Eye (tissue), 1 donor: ENCODE data around the gene STRA6.
"Not testable (repeated sequence)": the region's sequence is repeated elsewhere in the genome, so short reads cannot be mapped to it uniquely, and the experiment has no call there.

ENCODE experiments used
- DNase-seq: peaks from one replicate; pipeline ENCODE4 v3.0.0-alpha.2; 2015

Gene STRA6

DNA sequence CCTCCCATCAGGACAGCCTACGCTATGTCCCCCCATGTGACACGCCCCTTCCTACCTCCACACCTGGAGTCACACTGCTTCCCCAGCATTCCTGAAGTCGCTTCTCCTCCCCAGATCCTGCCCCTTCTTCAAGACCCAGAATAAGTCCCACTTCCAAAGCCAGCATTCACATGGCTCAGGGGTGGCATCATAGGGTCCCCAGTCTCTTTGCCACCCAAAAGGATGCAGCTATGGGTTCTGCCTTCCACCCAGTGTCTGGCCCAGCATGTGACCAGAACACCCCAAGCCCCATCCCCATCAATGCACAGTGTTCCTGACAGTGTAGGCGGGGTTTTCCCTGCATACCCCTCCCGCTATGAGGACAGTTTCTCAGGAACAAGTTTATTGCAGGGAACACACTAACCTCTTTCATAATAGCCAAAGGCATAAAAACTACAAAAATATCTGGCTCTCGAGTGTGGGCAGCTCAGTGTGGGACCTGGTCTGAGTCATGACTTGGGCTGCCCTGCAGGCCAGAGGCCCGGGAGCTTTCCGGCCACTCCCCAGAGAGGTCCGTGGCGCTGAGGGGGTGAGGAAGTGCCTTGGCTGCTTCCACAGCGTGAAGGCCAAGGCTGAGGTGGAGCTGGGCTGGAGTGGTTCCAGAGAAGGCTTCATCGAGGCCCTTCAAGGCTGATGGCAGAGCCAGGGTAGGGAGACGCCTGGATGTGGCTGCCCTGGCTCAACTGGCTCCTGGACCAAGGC lies 23.3 kb downstream of the STRA6 start:
- DNase-seq, result no peak

DNA sequence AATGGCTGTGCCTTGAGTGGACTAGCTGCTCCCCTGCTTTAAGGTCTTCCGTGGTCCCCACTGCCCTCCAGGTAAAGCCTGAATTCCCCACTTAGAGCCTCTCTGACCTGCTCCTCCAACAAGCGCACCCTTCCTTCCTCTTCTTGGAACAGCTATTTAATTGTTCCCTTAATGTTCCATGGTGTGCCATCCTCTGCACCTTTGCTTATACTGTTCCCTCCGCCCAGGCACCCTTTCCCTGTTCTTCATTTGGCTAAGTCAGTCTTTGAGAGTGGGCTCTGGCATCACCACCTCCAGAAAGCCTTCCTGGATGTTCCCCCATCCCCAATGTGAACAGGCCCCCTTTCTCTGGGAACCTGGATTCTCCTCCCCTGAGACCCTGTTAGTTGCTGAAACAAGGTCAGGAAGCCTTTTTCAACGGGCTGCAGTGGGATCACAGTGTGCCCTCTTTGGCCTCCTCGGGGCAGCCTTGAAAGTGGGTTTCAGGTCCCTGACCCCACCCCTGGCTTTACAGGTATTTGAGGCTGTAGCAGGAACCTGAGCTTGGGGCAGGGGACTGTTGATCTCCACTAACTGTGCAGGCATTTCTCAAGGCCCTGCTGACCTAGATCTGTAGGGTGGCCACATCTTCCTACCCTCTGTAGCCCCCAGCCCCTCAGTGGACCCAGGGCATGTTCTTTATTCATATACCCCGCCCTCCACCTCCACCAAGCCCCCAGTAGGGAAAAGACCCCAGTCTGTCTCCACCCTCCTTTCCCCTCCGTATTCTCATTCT lies 24.1 kb downstream of the STRA6 start:
- DNase-seq, result no peak

DNA sequence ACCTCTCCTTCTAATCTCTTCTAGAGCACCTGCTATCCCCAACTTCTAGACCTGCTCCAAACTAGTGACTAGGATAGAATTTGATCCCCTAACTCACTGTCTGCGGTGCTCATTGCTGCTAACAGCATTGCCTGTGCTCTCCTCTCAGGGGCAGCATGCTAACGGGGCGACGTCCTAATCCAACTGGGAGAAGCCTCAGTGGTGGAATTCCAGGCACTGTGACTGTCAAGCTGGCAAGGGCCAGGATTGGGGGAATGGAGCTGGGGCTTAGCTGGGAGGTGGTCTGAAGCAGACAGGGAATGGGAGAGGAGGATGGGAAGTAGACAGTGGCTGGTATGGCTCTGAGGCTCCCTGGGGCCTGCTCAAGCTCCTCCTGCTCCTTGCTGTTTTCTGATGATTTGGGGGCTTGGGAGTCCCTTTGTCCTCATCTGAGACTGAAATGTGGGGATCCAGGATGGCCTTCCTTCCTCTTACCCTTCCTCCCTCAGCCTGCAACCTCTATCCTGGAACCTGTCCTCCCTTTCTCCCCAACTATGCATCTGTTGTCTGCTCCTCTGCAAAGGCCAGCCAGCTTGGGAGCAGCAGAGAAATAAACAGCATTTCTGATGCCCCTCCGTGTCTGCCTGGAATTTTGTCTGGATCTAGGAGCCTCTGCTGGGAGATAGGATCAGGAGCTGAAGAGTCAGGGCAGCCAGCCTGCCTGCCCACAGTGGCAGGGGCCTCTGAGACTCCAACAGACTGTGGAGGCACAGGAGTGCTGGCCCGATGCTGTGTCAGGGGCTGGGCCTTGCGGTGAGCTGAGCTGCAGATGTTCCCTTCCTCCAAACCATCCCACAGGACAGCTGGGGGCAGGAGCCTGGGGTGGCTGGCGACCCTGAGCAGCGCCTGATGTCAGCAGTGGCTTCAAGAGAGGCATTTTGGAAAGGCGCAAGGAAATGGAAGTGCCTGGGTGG lies 26.0 kb downstream of the STRA6 start:
- peak; percentile 54 for DNase-seq

DNA sequence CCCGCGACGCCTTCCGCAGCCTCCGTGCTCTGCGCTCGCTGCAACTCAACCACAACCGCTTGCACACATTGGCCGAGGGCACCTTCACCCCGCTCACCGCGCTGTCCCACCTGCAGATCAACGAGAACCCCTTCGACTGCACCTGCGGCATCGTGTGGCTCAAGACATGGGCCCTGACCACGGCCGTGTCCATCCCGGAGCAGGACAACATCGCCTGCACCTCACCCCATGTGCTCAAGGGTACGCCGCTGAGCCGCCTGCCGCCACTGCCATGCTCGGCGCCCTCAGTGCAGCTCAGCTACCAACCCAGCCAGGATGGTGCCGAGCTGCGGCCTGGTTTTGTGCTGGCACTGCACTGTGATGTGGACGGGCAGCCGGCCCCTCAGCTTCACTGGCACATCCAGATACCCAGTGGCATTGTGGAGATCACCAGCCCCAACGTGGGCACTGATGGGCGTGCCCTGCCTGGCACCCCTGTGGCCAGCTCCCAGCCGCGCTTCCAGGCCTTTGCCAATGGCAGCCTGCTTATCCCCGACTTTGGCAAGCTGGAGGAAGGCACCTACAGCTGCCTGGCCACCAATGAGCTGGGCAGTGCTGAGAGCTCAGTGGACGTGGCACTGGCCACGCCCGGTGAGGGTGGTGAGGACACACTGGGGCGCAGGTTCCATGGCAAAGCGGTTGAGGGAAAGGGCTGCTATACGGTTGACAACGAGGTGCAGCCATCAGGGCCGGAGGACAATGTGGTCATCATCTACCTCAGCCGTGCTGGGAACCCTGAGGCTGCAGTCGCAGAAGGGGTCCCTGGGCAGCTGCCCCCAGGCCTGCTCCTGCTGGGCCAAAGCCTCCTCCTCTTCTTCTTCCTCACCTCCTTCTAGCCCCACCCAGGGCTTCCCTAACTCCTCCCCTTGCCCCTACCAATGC lies 27.1 kb downstream of the STRA6 start:
- no peak for DNase-seq

DNA sequence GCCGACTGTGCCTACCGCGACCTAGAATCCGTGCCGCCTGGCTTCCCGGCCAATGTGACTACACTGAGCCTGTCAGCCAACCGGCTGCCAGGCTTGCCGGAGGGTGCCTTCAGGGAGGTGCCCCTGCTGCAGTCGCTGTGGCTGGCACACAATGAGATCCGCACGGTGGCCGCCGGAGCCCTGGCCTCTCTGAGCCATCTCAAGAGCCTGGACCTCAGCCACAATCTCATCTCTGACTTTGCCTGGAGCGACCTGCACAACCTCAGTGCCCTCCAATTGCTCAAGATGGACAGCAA lies 27.7 kb downstream of the STRA6 start:
- DNase-seq, result no peak

GRCh38 chr15:74174219-74174957 lies 28.2 kb downstream of the STRA6 start:
- DNase-seq, result peak; percentile 66

DNA sequence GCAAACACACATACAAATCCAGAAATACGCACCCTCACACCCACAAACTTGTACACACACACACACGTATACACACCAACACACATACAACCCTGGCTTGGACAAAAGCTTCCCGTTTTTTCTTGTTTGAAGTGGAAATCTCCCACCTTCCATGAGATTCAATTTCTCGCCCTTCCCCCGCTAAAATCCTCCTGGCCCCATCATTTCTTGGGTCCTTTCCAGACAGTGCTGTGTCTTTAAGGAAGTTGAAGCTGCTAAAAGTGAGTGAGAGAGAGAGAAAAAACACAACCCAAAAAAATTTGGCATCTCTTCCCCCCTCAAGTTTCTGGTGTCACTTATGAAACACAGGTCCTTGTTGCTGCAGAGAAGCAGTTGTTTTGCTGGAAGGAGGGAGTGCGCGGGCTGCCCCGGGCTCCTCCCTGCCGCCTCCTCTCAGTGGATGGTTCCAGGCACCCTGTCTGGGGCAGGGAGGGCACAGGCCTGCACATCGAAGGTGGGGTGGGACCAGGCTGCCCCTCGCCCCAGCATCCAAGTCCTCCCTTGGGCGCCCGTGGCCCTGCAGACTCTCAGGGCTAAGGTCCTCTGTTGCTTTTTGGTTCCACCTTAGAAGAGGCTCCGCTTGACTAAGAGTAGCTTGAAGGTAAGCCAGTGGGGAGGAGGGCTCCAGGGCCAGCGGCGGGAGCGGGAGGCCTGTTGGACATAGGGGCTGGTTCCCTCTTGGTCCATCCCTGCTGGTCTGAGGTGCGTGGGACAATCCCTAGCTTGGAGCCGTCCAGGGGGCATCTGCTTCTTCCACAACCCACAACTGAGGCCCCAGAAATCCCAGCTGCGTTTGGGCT lies 29.0 kb downstream of the STRA6 start, which contains the start of gene ISLR:
Gene ISLR, plus strand, starts transcription at position 331 of the 839 bp plus-strand sequence. CDS start 1,149 bp downstream, outside the sequence.
- peak; percentile 85 for DNase-seq

- peak; percentile 68 for DNase-seq
Observed at GRCh38 chr15:74172701-74173379, 29.7 kb downstream of the STRA6 start.

- no peak for DNase-seq
Observed at GRCh38 chr15:74171965-74172541, 30.5 kb downstream of the STRA6 start.

DNA sequence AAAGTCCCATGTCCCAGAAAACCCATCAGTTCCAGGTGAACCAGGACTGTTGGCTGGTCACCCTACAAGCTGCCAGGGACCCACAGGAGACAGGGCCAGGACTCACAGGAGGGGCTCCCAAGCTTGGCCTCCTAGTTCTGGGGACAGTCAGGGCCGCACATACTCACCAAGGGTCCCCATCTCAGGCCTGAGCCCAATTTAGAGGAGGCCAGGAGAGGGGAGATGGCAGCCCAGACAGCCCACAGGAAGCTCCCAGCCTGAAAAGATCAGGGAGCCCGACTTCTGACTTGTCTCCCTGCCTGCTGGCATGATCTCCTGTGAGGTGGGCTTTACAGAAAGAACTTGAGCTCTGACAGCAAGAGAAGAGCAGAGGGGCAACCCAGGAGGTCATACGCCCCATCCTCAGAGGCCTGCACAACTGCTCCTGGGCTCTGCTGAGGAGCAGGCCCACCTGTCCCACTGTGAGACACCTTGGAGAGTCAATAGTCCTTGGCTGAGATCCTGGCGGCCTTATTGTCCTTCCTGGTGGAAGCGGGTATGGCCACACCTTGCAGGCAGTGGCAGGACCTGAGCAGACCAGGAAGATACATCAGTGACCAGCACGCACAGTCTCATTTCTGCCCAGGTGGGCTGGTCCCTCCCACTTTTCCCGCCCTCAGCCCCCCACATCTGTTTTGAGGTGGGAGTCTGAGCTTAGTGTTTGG lies 31.6 kb downstream of the STRA6 start:
- no peak for DNase-seq

- no peak for DNase-seq
Observed at GRCh38 chr15:74170071-74170844, 32.3 kb downstream of the STRA6 start.

DNA sequence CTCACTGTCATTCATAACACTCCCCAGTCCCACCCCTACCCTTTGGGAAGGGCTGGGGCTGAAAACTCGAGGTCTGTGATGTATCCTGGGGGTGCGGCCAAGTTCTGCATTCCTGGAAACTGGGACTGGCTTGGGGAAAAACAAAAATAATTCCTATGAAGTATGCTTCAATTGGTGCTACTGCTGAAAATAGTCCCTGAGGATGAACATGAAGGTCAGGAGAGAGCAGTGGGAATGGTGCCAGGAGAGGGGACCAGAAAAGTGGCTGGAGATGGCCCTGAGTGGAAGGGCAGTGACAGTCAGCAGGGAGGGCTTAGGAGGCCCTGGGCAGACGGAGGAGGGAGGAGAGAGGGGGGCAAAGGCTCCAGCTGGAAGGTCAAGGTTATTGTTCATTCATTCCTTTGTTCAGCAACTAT lies 33.9 kb downstream of the STRA6 start:
- no peak for DNase-seq

GRCh38 chr15:74167891-74168331 lies 34.7 kb downstream of the STRA6 start:
- no peak for DNase-seq

DNA sequence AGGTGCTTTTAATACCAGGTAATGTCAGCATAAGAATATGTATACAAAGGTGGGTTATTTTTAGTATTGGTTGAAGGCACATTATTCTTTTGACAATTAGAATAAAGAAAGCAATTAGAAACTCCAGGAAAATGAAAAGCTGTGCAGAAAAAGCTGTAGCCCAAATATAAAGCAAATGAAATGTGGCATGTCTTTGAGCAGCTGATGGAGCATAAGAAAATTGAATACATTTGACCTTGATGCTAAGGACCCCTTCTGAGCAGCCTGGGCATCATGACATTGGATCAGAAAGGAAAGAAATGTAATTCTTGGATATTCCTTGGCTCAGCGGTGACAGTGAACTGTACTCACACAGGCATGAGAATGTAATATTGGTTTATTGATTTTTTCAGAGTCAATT lies 37.1 kb downstream of the STRA6 start:
- peak; percentile 93 for DNase-seq

- DNase-seq, result not testable (repeated sequence)
Observed at GRCh38 chr15:74162195-74162536, 40.4 kb downstream of the STRA6 start.

GRCh38 chr15:74160390-74160789 lies 42.2 kb downstream of the STRA6 start:
- not testable (repeated sequence) for DNase-seq

DNA sequence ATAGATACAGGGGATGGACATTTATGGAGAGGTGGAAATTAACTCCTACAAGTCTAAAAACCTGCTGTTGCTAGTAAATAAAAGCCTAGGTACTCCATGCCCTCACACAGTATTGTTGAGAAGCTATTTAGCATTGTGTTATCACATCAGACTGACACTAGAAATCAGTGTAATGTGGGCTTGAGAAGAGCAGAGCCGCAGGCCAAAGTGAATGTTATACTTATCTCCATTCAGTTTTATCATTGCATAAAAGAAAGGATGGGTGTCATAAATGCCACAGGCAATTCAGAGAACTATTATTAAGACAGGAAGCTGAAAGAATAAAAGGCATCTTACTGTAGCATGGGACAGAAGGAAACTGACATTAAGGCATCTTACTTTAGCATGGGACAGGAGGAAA lies 42.8 kb downstream of the STRA6 start:
- no peak for DNase-seq
